ENCODE data around the gene LRTM1. TPM values are rescaled to one million over a fixed set of nuclear protein-coding genes. Genes with fewer than 3 reads are reported as not detected.

LRTM1 gene
- total RNA-seq, 1 donor from 2014 or later: not detected

- no peak overlapping the region for H3K27ac ChIP-seq
- no peak overlapping the region for H3K4me2 ChIP-seq
- Mint-ChIP-seq H3K4me3 (no peak overlapping the region), H3K27me3 (ENCODE audit: insufficient read depth, low read depth) (peaks cover 4% of the 10 kb centered on the region), H3K4me1 (peaks cover 16% of the 10 kb centered on the region), H3K36me3 (no peaks in the 10 kb centered on the region), H3K27ac (no peak overlapping the region), H3K9me3 (peaks cover 4% of the 10 kb centered on the region)
- no peak for DNase-seq (ENCODE audit: low spot score)
- H4K20me1 ChIP-seq (ENCODE audit: low read depth): no peaks in the 10 kb centered on the region
- TF ChIP-seq CTCF (IDR thresholded peaks at IDR 0.05): no peak
- no peak for TF ChIP-seq EZH2 (IDR thresholded peaks at IDR 0.05)
- TF ChIP-seq EZH2phosphoT487 (IDR thresholded peaks at IDR 0.05): no peak
- no peaks in the 10 kb centered on the region for H3K9me3 ChIP-seq (ENCODE audit: low read depth)
- H3K4me1 ChIP-seq: no peaks in the 10 kb centered on the region
- H2AFZ ChIP-seq (replicated peaks): no peak overlapping the region
- no peaks in the 10 kb centered on the region for H3K79me2 ChIP-seq (ENCODE audit: low read depth)
- no peaks in the 10 kb centered on the region for H3K27me3 ChIP-seq
- H3K9ac ChIP-seq: no peak overlapping the region
- H3F3A ChIP-seq (ENCODE audit: low read depth): no peaks in the 10 kb centered on the region
- no peaks in the 10 kb centered on the region for H3K36me3 ChIP-seq
- H3K4me3 ChIP-seq: no peak overlapping the region
Observed at GRCh38 chr3:54888162-54888561, 39.7 kb downstream of the LRTM1 start.

- Histone ChIP-seq H3K9me3 (ENCODE audit: low read depth) (no peaks in the 10 kb centered on the region), H3K9ac (no peak overlapping the region), H3K4me2 (no peak overlapping the region), H3F3A (ENCODE audit: low read depth) (no peaks in the 10 kb centered on the region), H3K27me3 (no peaks in the 10 kb centered on the region), H4K20me1 (ENCODE audit: low read depth) (no peaks in the 10 kb centered on the region), H3K4me3 (no peak overlapping the region), H2AFZ (replicated peaks) (no peak overlapping the region), H3K36me3 (no peaks in the 10 kb centered on the region), H3K79me2 (ENCODE audit: low read depth) (no peaks in the 10 kb centered on the region), H3K4me1 (no peaks in the 10 kb centered on the region), H3K27ac (no peak overlapping the region)
- Mint-ChIP-seq H3K27ac (no peak overlapping the region), H3K4me3 (no peak overlapping the region), H3K9me3 (no peaks in the 10 kb centered on the region), H3K36me3 (no peaks in the 10 kb centered on the region), H3K27me3 (ENCODE audit: insufficient read depth, low read depth) (peaks cover 8% of the 10 kb centered on the region), H3K4me1 (peaks cover 6% of the 10 kb centered on the region)
- DNase-seq (ENCODE audit: low spot score): no peak
- TF ChIP-seq EZH2 (IDR thresholded peaks at IDR 0.05): no peak
- TF ChIP-seq CTCF (IDR thresholded peaks at IDR 0.05): no peak
- no peak for TF ChIP-seq EZH2phosphoT487 (IDR thresholded peaks at IDR 0.05)
Observed at GRCh38 chr3:54882129-54882833, 45.6 kb downstream of the LRTM1 start.

DNA sequence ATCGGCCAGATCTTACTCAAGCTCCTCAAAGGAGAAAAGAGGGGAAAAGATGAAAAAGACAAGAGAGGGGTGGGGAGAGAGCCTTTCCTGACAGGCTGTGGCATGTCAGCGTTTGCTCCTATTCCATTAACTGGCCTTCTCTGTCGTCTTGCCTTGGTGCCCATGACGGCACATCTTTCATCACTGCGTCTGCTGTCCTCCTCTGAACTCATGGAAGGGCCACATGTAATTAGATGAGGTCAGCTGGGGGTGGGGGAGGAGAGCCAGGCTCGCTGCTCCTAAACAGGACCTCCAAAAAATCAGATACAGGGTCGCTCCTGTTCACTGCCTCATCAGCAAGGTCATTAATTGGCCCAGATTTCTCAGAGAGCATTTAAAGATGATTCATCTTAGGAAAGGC, 49.7 kb downstream of the LRTM1 start:
- H3K27me3 Mint-ChIP-seq (ENCODE audit: insufficient read depth, low read depth): peaks cover 4% of the 10 kb centered on the region
- H3K9me3 Mint-ChIP-seq: no peaks in the 10 kb centered on the region
- H3K4me3 Mint-ChIP-seq: no peak overlapping the region
- H3F3A ChIP-seq (ENCODE audit: low read depth): no peaks in the 10 kb centered on the region
- H3K4me1 Mint-ChIP-seq: peaks cover 6% of the 10 kb centered on the region
- H3K4me3 ChIP-seq: no peak overlapping the region
- no peak overlapping the region for H2AFZ ChIP-seq (replicated peaks)
- H3K4me2 ChIP-seq: no peak overlapping the region
- peaks cover under 1% of the 10 kb centered on the region for H3K4me1 ChIP-seq
- H3K27ac Mint-ChIP-seq: no peak overlapping the region
- no peak overlapping the region for H3K27ac ChIP-seq
- no peaks in the 10 kb centered on the region for H3K36me3 Mint-ChIP-seq
- H3K27me3 ChIP-seq: no peaks in the 10 kb centered on the region
- no peak for DNase-seq (ENCODE audit: low spot score)
- H3K9me3 ChIP-seq (ENCODE audit: low read depth): no peaks in the 10 kb centered on the region
- no peaks in the 10 kb centered on the region for H4K20me1 ChIP-seq (ENCODE audit: low read depth)
- TF ChIP-seq EZH2 (IDR thresholded peaks at IDR 0.05): no peak
- no peak for TF ChIP-seq EZH2phosphoT487 (IDR thresholded peaks at IDR 0.05)
- H3K79me2 ChIP-seq (ENCODE audit: low read depth): no peaks in the 10 kb centered on the region
- no peaks in the 10 kb centered on the region for H3K36me3 ChIP-seq
- no peak overlapping the region for H3K9ac ChIP-seq

- peaks cover 4% of the 10 kb centered on the region for H3K27me3 Mint-ChIP-seq (ENCODE audit: insufficient read depth, low read depth)
- no peak overlapping the region for H3K4me3 Mint-ChIP-seq
- no peaks in the 10 kb centered on the region for H3K36me3 Mint-ChIP-seq
- no peak overlapping the region for H3K27ac Mint-ChIP-seq
- Histone ChIP-seq H3F3A (ENCODE audit: low read depth) (no peaks in the 10 kb centered on the region), H3K27me3 (no peaks in the 10 kb centered on the region), H3K9ac (no peak overlapping the region), H3K9me3 (ENCODE audit: low read depth) (no peaks in the 10 kb centered on the region), H3K4me2 (no peak overlapping the region), H3K4me1 (peaks cover 4% of the 10 kb centered on the region), H3K79me2 (ENCODE audit: low read depth) (no peaks in the 10 kb centered on the region), H3K27ac (no peak overlapping the region), H3K36me3 (no peaks in the 10 kb centered on the region), H3K4me3 (no peak overlapping the region), H2AFZ (replicated peaks) (no peak overlapping the region), H4K20me1 (ENCODE audit: low read depth) (no peaks in the 10 kb centered on the region)
- DNase-seq (ENCODE audit: low spot score): no peak
- H3K9me3 Mint-ChIP-seq: no peaks in the 10 kb centered on the region
- TF ChIP-seq CTCF (IDR thresholded peaks at IDR 0.05): no peak
- no peak for TF ChIP-seq EZH2 (IDR thresholded peaks at IDR 0.05)
- no peak for TF ChIP-seq EZH2phosphoT487 (IDR thresholded peaks at IDR 0.05)
- H3K4me1 Mint-ChIP-seq: peaks cover 6% of the 10 kb centered on the region
Observed at GRCh38 chr3:54877730-54878129, 50.1 kb downstream of the LRTM1 start.

Measured in neural progenitor cell (in vitro differentiated cells).